Measurements from ENCODE around the gene SDF4.

GRCh38 chr1:1215881-1216605 lies 15.8 kb downstream of the SDF4 start:
- TF ChIP-seq, protein P1, sequence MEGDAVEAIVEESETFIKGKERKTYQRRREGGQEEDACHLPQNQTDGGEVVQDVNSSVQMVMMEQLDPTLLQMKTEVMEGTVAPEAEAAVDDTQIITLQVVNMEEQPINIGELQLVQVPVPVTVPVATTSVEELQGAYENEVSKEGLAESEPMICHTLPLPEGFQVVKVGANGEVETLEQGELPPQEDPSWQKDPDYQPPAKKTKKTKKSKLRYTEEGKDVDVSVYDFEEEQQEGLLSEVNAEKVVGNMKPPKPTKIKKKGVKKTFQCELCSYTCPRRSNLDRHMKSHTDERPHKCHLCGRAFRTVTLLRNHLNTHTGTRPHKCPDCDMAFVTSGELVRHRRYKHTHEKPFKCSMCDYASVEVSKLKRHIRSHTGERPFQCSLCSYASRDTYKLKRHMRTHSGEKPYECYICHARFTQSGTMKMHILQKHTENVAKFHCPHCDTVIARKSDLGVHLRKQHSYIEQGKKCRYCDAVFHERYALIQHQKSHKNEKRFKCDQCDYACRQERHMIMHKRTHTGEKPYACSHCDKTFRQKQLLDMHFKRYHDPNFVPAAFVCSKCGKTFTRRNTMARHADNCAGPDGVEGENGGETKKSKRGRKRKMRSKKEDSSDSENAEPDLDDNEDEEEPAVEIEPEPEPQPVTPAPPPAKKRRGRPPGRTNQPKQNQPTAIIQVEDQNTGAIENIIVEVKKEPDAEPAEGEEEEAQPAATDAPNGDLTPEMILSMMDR (IDR thresholded peaks at IDR 0.05), result no peak
- TF ChIP-seq POLR2A (IDR thresholded peaks at IDR 0.05) (no peak), POLR2AphosphoS5 (IDR thresholded peaks at IDR 0.05) (no peak)

Data from suprapubic skin (tissue), 4 donors.